H1 (cell line): ENCODE results near the gene LCE7A. TPM values are rescaled to one million over a fixed set of nuclear protein-coding genes. Genes with fewer than 3 reads are reported as not detected.

ENCODE experiments used
- FOSL1 ChIP-seq: IDR thresholded peaks from 2 replicates; pipeline ENCODE4 v1.6.1; 2011; ENCODE audit warnings: mild to moderate bottlenecking, low read depth, low read length, moderate library complexity; ENCODE audit not compliant: insufficient read depth
- NRF1 ChIP-seq: IDR thresholded peaks from 2 replicates; pipeline ENCODE4 v1.6.1; 2011; ENCODE audit warnings: mild to moderate bottlenecking, low read depth, low read length, improper control_type of control experiment
- RAD21 ChIP-seq, 2 experiments: IDR thresholded peaks in 1 of 2; conservative IDR thresholded peaks in 1 of 2; 2 replicates each; pipeline ENCODE4 v1.6.1; 2011; ENCODE audit warnings: low read depth in 2 of 2, low read length in 2 of 2, improper control_type of control experiment in 1 of 2, inconsistent platforms in 1 of 2, mild to moderate bottlenecking in 1 of 2, moderate library complexity in 1 of 2
- RXRA ChIP-seq: IDR thresholded peaks from 2 replicates; pipeline ENCODE4 v1.6.1; 2011; ENCODE audit warnings: low read depth, mild to moderate bottlenecking, low read length, moderate library complexity; ENCODE audit not compliant: insufficient read depth
- TEAD4 ChIP-seq: IDR thresholded peaks from 2 replicates; pipeline ENCODE4 v1.6.1; 2012; ENCODE audit warnings: low read depth, low read length, inconsistent platforms, mixed read lengths
- polyA plus RNA-seq, 7 experiments: library from polyadenylated mRNA; depleted of rRNA in 3 of 7; stranded (reverse) in 5 of 7; unstranded in 2 of 7; fragments of >200 nt in 5 of 7; fragments of 200-250 nt in 2 of 7; gene quantifications; 1 replicate in 5 of 7; 2 replicates in 1 of 7; 4 replicates in 1 of 7; pipeline versions ENCODE4 v1.2.1 to v1.2.3, GENCODE V29; 2011 to 2013; ENCODE audit warnings: missing spikeins in 2 of 7, mixed read lengths in 2 of 7
- total RNA-seq: library from RNA; stranded (reverse); fragmentation: NEBNext Ultra II Directional; extraction: Animal tissue kit (Norgen Biotek cat#: 25700); gene quantifications from 2 replicates; pipeline ENCODE4 v1.2.1, GENCODE V29; 2021
- TF ChIP-seq, protein P1 (sequence below): IDR thresholded peaks from 2 replicates; pipeline ENCODE4 v1.6.1; 2012; ENCODE audit warnings: inconsistent platforms

Gene LCE7A
- total and polyA plus RNA-seq, 2 of the 8 experiments (the other 6 are each of a cell fraction or from before 2014, with no cell fraction given): not detected

- TF ChIP-seq RAD21 (IDR thresholded peaks at IDR 0.05 in 1 of 2, conservative IDR thresholded peaks at IDR 0.05 in 1 of 2; ENCODE audit: low read depth in 2 of 2, low read length in 2 of 2) (no peak), NRF1 (no peak), FOSL1 (no peak), TEAD4 (no peak), RXRA (no peak)
- TF ChIP-seq, protein P1, sequence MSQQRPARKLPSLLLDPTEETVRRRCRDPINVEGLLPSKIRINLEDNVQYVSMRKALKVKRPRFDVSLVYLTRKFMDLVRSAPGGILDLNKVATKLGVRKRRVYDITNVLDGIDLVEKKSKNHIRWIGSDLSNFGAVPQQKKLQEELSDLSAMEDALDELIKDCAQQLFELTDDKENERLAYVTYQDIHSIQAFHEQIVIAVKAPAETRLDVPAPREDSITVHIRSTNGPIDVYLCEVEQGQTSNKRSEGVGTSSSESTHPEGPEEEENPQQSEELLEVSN: no peak
Measured at GRCh38 chr1:152899027-152899426, 39.2 kb downstream of the LCE7A start (continued).
